Measurements from ENCODE around the gene FRY.

- TF ChIP-seq REST (IDR thresholded peaks at IDR 0.05; ENCODE audit: insufficient read depth in 1 of 2, low read depth in 2 of 2, low read length in 2 of 2), result no peak
- TF ChIP-seq TAF1 (IDR thresholded peaks at IDR 0.05; ENCODE audit: borderline replicate concordance, insufficient read depth, low read length), result no peak
- TF ChIP-seq POLR2AphosphoS5 (IDR thresholded peaks at IDR 0.05; ENCODE audit: low read depth, low read length), result no peak
- no peak for TF ChIP-seq SIN3A (IDR thresholded peaks at IDR 0.05; ENCODE audit: borderline replicate concordance, insufficient read depth, low read length)
- TF ChIP-seq FOXP2 (optimal IDR thresholded peaks at IDR 0.05; ENCODE audit: borderline replicate concordance, extremely low read depth, extremely low read length, insufficient read depth), result no peak
Observed at GRCh38 chr13:32299893-32300292, 268.3 kb downstream of the FRY start.
